ENCODE measurements around the gene CXCL12.

- no peak for TF ChIP-seq EZH2phosphoT487 (IDR thresholded peaks at IDR 0.05; ENCODE audit: insufficient read depth, low read depth)
- no peak for TF ChIP-seq EZH2 (IDR thresholded peaks at IDR 0.05; ENCODE audit: insufficient read depth, poor library complexity, severe bottlenecking)
Observed at GRCh38 chr10:44389150-44389549, 4.3 kb upstream of the CXCL12 start.
